HG02852 (cell line): Measurements from ENCODE around the gene DEFB112.

Experiments used
- ATAC-seq: cut with Tn5 transposase; IDR thresholded peaks from one replicate; pipeline ENCODE4 v1.9.1; 2021; ENCODE audit warnings: mild to moderate bottlenecking, moderate library complexity; ENCODE audit not compliant: unreplicated experiment

The DEFB112 gene

GRCh38 chr6:50003139-50003538 is 46.6 kb downstream of the DEFB112 start:
- no peak for ATAC-seq

GRCh38 chr6:49995278-49995677 is 54.5 kb downstream of the DEFB112 start:
- ATAC-seq: no peak
